ENCODE results near the gene SFXN5.

Gene SFXN5

GRCh38 chr2:72934683-72935610 is 136.6 kb downstream of the SFXN5 start:
- DNase-seq, result peak; percentile 9

- DNase-seq, result no peak
Measured at GRCh38 chr2:72933646-72934151, 137.8 kb downstream of the SFXN5 start.

GRCh38 chr2:72933207-72933606 is 138.3 kb downstream of the SFXN5 start:
- no peak for DNase-seq

GRCh38 chr2:72932805-72933204 is 138.7 kb downstream of the SFXN5 start:
- DNase-seq, result no peak

GRCh38 chr2:72932045-72932740 is 139.3 kb downstream of the SFXN5 start:
- no peak for DNase-seq

GRCh38 chr2:72931280-72931910 is 140.1 kb downstream of the SFXN5 start:
- no peak for DNase-seq

GRCh38 chr2:72929010-72929409 is 142.5 kb downstream of the SFXN5 start:
- DNase-seq, result no peak

- DNase-seq, result no peak
Measured at GRCh38 chr2:72927619-72928550, 143.6 kb downstream of the SFXN5 start.

- no peak for DNase-seq
Measured at GRCh38 chr2:72926811-72927465, 144.6 kb downstream of the SFXN5 start.

GRCh38 chr2:72926368-72926767 is 145.1 kb downstream of the SFXN5 start:
- no peak for DNase-seq

- DNase-seq, result no peak
Measured at GRCh38 chr2:72925328-72925943, 146.1 kb downstream of the SFXN5 start.

- DNase-seq, result no peak
Measured at GRCh38 chr2:72924353-72925240, 146.9 kb downstream of the SFXN5 start.

GRCh38 chr2:72923833-72924352 is 147.6 kb downstream of the SFXN5 start:
- no peak for DNase-seq

- no peak for DNase-seq
Measured at GRCh38 chr2:72921853-72922252, 149.7 kb downstream of the SFXN5 start.

- no peak for DNase-seq
Measured at GRCh38 chr2:72921088-72921851, 150.2 kb downstream of the SFXN5 start.

- no peak for DNase-seq
Measured at GRCh38 chr2:72920318-72921087, 151.0 kb downstream of the SFXN5 start.

GRCh38 chr2:72919414-72920317 is 151.8 kb downstream of the SFXN5 start:
- DNase-seq, result no peak

Data from MV-4-11 (cell line).